Measurements from ENCODE around the gene SIAH2. TPM values are rescaled to one million over a fixed set of nuclear protein-coding genes. Genes with fewer than 3 reads are reported as not detected.

SIAH2 gene
- total RNA-seq, 1 donor from 2014 or later: 10.1 TPM

DNA sequence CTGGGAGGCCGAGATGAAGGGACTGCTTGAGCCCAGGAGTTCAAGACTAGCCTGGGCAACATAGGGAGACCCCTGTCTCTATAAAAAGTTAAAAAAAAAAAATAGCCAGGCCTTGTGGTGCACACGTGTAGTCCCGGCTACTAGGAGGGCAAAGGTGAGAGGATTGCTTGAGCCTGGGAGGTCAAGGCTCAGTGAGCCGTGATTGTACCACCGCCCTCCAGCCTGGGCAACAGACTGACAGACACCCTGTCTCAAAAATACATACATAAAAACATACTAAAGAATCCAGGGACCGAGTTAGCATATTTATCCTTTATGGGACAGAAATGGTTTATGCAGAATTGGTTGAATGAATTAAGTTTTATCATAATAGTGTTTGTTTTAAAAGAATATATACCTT is 13.7 kb downstream of the SIAH2 start:
- no peak for DNase-seq (ENCODE audit: low read depth in 2 of 2)

DNA sequence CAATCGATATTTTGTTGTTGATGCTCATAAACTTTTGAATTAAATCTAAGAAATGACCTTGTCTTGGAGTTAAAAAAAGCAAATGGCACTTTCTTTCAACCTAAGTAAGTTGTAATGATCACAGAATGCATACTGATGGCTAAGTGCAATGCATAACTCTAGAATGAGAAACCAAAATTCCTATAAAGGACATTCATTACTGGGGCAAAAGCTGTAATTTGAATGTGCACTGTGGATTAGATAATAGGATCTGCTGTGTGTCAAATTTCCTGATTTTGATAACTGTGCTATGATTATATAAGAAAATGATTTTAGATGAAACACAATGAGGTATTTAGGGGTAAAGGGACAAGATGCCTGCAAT is 14.3 kb downstream of the SIAH2 start:
- no peak for DNase-seq (ENCODE audit: low read depth in 2 of 2)

DNA sequence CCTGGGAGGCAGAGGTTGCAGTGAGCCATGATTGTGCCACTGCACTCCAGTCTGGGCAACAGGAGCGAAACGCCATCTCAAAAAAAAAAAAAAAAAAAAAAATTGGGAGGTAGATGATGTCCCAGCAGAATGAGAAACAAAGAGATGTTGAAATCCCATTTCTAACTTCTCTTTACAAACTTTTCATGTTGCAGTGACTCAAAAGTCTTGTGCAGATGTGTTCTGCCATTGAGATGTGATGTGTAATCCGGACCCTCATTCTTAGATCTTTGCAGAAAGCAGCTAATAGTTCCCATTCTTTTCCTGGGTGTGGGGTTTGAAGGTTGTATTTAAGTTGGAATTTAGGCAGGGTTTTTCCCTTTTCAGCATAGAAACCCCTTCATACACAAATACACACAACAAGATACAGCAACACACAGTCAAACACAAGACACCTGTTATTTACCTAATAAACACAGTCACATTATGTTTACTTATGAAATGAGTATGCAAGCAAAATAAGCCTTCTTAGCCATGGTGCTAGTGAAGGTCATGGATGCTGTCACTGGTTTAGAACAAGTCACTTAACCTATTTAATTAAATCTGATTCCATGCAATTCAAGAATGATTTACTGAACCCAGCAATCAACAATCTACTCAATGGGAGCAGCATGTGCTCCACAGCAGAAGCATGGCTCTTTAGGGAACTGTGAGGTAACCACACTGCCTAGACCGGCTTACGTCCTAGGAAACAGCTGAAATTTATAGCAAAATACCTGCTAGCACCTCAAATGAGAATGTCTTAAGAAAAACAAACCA is 14.9 kb downstream of the SIAH2 start:
- DNase-seq (ENCODE audit: low read depth in 2 of 2): no peak

DNA sequence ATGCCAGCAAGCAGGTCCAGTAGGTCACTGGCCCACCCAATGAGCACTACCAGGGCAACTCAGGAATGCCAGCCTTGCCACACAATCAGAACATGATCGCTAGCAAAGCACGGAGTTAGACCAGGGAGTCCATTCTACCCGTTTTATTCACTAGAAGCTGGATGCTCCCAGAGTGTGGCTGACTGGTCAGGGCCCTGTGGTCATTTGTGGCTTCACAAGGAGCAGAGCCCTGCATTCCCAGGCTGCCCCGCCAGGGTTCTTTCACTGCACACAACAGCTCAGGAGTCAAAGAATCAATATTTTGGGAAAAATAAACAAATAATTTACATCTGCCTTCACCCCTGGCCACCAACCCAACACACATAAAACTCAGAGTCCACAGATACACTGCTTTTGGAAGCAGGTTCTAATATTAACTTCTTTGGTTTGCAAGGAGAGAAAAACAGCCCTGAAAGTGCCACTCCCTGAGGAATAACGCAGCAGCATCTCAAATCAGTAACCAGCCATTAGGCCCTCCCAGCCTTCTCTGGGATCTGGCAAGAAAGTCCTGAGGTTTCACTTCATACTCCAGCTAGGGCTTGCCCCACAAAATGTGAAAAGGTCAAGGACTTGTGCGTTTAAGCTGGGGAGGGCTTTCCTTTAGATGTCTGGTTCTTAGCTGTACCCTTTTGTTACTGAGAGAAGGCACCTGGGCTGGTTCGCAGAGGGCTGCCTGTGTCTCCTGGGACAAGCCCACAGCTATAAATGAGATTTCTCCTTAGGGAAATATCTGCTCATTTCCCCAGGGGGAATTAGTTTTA is 16.0 kb downstream of the SIAH2 start:
- DNase-seq (ENCODE audit: low read depth in 2 of 2): no peak

DNA sequence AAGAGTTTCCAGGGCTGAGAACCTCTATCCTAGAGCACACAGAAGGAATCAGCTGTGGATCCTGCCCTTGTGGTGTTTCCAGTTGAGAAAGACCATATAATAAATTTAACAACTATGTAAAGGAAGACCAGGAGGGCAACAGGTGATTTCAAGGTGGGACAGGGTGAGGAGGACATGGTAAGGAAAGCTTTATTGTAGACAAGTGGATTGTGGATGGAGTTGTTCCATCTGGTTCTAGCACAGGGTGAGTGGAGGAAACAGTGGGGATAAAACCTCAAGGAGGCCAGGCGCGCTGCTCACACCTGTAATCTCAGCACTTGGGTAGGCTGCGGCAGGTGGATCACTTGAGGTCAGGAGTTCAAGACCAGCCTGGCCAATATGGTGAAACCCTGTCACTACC is 17.1 kb downstream of the SIAH2 start:
- no peak for DNase-seq (ENCODE audit: low read depth in 2 of 2)

DNA sequence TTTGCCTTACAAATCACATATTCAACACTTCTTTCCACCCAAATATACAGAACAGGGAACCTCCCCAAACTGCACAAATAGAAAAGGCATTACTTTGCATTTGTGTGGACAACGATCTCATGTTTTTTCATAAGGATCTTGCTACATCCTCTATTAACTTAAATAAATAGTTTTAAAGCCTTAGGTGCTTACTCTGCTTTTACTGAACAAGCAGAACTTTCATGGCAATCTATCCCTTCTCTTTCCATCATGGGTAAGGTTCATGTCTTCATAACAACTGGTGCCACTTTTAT is 18.1 kb downstream of the SIAH2 start:
- no peak for DNase-seq (ENCODE audit: low read depth in 2 of 2)

DNA sequence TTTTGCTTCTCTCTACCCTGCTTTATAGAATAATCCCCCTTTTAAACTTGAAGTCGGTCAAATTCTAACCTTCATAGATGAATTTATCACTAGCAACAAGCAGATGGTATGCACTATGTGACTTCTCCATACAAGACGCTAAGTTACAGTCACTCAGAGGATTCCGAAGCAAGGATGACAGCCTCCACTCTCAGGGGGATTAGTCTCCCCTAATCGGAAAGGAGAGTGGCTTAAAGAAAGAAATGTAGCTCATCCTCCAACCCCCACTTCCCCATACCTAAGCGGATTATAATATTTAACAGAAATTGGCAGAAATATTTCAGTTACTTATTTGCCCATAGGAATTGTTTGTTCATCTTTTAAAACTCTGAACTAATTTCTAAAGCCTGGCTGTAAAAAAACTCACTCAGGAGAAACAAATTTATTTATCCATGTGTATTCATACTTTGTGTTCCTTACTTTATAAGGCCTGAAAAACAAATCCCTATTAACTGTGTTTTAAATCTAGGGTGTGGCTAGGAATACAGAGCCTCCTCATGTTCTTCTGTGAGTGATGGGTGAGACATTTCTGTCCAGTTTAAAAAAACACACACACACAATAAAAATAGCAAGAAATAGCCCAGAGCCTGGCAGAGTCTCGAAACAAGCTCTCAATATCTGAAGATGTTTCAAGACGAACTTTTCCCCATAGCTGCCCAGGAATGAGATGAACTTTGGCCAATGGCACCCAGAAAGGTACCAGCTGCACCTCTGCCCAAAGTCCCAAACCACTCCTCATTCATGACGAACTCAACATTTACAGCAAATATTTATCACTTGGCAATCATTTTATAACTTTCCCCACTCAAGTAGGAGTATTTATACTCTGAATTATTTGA is 18.7 kb downstream of the SIAH2 start:
- no peak for DNase-seq (ENCODE audit: low read depth in 2 of 2)

DNA sequence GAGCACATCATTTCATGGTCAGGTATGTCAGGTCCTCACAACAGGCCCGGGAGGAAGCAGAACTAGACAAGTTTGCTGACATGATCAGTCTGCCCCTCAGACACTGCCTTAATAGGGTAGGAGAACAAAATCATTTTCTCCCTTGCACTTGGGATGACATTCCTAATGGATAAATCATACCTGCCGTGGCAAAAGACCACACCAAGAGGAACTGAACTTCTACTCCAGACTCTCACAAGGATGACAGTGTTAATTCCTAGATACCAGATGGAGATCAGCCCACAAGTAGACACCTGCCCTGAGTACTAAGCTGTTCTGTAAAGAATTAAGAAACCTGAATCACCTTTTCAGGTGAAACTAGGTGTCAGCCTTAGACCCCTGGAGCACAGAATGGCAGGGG is 19.5 kb downstream of the SIAH2 start:
- no peak for DNase-seq (ENCODE audit: low read depth in 2 of 2)

DNA sequence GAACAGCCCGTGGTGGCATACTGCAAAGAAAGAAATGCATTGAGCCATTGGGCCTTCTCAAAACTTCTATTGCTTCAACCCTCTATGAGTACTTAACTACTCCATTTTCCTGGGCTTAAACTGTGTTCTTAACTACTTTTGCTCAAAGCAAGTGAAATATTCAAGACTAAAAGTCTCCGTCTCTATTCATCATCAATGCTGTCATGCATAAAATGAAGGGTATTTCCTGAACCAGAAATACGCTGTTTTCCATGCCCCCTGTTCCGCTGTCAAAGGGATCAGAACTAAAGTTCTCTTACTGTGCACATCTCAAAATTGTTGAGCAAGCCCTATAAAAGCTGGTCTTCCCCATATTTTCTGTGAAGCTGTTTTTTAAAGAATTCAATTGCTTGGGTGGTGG is 20.3 kb downstream of the SIAH2 start:
- no peak for DNase-seq (ENCODE audit: low read depth in 2 of 2)

DNA sequence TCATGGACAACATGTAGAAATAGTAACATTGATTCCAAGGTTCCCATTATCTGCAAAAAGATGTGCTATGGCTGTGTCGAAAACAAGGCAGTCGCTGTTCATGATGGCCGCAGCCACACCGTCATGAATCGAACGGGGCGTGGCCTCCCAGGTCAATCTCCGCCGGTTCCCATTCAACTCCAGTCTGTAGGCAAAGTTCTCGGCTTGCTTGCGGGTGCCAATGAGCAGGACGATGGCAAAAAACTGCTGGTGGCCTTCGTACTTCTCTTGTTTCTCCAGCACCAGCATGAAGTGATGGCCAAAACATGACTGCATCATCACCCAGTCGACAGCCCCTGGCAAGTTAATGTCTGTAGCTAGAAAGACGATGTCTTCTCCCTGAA is 20.8 kb downstream of the SIAH2 start:
- no peak for DNase-seq (ENCODE audit: low read depth in 2 of 2)

DNA sequence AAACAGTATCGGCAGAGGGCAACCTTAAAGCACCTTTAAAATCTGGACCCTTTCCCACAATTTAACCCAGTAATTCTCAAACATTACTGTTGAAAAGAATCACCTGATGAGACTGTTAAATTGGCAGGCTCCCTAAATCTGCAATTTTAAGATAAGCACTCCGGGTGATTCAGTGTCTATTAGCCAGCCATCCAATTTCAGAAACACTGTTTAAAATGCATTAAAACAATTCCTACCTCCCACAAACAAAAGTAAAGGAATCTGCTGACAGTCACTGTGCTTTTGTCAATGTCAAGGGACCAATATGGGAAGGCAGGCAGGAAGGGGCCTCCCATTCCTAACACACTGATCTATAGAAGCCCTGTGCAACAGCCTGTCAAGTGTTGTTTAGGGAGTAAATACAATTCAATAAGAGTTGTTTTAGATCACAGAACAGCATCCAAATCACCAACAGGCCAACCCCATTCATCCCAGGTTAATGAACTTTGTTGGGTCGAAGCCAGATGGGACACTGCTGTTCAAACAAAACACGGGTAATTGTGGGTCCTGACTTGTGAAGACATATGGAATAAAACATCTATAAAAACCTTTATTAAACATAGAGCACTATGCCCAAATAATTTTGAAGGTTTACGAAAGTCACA is 21.4 kb downstream of the SIAH2 start:
- DNase-seq (ENCODE audit: low read depth in 2 of 2): no peak

DNA sequence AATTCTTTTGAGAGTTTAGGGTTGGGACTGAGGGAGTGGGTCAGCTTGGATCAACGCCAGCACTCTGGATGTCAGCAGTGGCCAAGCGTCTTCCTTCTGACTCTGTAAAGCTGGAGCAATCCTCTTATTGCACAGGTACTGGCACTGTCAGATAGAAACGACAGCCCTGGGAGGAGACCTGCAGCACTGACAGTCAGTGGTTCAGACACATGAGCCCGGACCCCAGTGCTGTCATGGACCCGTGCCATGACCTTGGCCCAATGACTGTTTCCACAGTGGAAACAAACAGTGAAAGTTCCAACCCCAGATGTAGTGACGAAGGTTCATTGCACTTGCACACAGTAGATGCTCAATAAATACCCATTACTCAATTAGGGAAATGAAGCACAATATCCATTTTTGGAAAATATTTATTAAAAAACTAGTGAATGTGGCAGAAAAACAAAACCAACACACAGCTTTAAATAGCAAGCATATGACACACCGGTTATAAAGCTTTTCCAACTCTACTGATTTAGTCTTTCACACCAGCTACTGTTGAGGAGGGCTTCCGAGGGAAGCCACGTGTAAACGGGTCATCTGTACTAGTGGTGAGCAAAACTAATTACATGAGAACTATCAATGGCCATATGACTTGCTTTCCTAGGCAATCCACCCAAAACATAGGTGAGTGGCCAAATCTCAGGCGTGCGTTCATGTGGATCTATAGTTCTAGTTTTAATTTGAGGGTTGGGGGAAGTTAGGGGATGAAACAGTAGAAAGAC is 22.1 kb downstream of the SIAH2 start:
- DNase-seq (ENCODE audit: low read depth in 2 of 2): no peak

DNA sequence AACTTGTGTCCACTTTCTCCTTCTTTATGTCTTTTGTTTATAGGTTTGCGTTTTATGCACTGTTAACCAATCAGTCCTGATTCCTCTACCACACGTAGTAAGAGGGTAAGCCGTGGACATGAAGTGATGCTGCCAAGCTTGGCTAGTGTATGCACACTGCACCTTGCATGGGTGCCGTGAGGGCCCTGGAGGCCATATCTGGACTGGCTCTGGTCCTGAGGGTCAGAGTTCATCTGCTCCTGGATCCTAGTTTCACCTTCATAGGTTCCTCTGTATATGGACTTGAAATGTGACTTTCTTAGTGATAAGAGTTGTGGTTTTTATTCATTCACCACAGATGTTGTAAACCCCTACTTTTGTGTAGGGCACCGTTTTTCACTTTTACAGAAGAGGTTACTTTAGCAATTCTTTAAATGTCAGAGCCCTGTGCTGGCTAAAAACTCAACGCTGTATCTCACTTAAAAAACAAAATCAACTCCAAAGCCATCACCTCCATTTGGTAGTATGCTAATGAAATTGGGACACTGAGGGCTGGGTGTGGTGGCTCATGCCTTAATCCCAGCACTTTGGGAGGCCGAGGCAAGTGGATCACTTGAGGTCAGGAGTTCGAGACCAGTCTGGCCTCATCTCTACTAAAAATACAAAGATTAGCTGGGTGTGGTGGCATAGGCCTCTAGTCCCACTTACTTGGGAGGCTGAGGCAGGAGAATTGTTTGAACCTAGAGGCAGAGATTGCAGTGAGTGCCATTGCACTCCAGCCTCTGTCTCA is 22.9 kb downstream of the SIAH2 start:
- no peak for DNase-seq (ENCODE audit: low read depth in 2 of 2)

DNA sequence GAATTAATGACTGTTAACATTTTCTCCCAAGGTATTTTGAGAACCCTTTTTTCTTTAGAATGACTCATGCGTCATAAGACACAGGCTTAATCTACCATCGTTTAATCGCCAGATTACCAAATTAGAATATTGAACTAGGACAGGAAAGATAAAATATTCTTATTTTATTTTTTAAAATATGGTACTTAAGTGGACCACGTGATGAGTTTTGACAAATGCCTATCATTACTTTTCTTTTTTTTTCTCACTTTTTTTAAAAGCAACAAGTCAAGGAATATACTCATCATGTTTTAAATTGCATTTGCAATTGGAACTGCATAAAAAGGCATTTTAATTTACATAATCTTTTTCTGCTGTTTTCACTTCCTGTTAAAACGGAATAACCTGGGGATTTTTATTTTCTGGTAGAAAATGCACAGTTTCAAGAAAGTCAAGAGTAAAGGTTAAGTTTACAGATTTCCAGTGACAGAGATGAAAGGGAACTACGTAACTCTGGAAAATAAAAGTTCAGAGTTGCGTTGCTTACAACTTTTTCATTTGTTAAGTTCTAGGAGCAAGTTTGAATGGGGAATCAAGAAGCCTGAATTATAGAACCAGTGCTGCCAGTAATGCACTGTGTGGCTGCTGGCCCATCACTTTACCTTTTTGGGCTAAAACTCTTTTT is 23.6 kb downstream of the SIAH2 start:
- no peak for DNase-seq (ENCODE audit: low read depth in 2 of 2)

DNA sequence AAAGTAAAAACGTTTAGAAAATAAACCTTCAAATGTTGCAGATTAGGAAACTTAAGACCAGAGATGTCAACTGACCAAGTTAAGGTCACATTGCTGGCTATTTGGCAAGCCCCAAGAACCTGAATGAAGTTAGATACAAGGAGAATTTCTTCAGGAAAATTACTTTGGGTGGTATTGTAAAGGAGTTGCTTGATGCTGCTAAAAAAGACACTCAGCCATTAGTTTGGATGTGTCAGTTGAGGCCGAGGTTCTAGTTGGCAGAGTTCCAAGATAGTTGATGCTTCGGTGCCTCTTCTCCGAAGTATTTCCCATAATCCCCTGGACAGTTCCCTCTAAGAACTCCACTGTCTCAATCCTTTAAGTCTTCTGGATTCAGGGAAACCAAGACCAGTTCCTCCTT is 24.3 kb downstream of the SIAH2 start:
- DNase-seq (ENCODE audit: low read depth in 2 of 2): no peak

DNA sequence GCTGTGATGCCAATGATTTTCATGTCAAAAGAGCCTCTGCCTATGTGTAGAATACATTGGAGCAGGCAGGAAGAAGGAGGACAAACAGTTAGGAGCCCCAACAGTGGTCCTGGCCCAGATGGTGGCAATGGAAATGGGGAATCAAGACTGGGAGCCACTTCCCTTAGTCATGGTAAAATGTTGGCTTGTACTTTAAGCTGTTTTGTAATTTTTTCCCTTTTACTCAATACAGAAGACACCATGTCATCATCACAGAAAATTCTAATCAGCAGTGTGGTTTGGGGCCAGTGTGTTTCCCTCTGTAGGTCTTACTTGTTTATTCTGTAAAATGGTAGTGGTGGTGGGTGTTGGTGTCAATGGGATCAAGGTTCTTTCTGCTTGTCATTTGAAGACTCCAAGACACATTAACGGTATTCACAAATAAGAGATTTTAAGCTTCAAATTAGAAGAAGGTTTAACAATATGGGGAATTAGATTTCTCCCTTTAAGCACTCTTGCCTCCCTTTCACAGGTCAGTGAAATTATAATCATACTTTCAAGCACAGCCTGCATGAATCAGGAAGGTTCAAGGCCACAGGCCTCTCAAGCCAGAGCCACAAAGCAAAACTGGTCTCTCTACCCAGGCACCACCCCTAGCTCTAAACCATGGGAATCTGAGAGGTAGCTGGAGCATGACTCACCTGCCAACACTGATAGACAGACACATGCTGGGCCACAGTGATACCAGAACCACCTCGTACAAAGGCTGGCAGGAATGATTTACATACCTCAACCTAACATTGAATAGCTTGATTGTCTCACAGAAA is 24.9 kb downstream of the SIAH2 start:
- no peak for DNase-seq (ENCODE audit: low read depth in 2 of 2)

DNA sequence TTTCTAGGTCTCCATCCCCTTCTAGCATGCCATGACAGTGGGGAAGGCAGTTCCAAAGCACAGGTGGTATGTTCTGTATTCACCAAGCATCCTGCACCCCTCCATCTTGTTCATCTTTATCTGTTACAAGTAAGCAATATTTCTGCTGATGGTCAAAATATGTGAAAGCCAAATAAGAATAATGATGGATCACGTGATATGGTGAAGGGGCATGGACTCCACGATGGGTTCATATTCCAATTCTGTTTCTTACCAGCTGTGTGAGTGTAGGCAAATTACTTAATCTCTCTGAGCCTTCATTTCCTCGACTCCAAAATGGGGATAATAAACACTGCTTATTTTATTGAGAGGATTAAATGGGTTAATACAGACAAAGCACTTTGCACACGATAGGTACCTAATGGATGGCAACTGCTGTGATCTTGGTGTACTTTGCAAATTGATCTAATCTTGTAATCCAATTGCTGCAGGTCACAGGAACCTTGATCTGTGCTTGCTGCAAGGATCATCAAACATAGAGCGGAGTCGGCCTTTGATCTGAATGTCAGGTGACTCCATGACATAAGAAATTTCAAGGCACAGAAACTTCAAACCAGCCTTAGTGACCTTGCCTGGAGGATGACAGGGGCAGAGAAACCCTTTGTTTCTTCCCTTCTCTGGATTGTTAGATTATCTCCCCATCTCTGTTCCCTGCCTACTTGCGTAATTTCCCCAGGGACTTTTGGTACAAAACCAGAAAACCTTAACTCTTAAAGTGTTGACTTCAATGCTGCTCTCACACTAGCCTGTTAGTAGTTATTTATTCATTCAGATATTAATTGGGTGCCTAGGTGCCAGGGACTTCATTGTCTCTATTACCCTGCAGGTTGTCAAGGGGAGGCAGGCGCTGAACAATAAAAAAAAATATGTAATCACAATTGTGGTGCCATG is 25.8 kb downstream of the SIAH2 start:
- DNase-seq (ENCODE audit: low read depth in 2 of 2): no peak

DNA sequence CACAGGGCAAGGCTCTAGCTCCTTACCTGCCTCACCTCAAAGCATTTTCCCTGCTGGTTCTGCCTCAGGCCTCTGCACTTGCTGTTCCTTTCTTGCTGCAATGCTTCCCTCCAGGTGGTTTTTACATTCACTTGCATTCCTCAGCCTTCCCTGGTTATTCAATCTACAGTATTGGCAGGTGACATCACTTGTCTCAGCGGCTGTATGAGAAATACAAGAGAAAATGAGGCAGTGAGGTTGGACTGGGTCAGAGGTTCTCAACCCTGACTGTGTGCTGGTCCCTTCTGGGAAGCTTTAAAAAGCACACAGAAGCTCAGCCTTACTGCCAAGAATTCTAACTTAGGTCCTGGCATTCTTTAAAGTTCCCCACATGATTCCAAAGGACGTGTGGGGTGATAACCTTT is 26.7 kb downstream of the SIAH2 start:
- DNase-seq (ENCODE audit: low read depth in 2 of 2): no peak
